22Rv1 (cell line): Measurements from ENCODE around the gene ZNF506.

Source experiments
- H3K27ac ChIP-seq: fragments of 450-650 bp; 2 replicates; pipeline ENCODE4 v1.5.1; 2017
- CTCF ChIP-seq: fragments of 450-650 bp; IDR thresholded peaks from 2 replicates; pipeline ENCODE4 v1.5.1; 2017; ENCODE audit warnings: mild to moderate bottlenecking
- ZFX ChIP-seq: fragments of 450-650 bp; IDR thresholded peaks from 2 replicates; pipeline ENCODE4 v1.6.1; 2017; ENCODE audit warnings: antibody characterized with exemption, borderline replicate concordance

The ZNF506 gene

GRCh38 chr19:19750842-19751790 lies 70.4 kb downstream of the ZNF506 start:
- no peak overlapping the region for H3K27ac ChIP-seq
- TF ChIP-seq ZFX, result no peak
- TF ChIP-seq CTCF, result no peak

GRCh38 chr19:19749908-19750841 lies 71.4 kb downstream of the ZNF506 start:
- TF ChIP-seq CTCF, result no peak
- TF ChIP-seq ZFX, result no peak
- H3K27ac ChIP-seq, result no peak overlapping the region

- no peak for TF ChIP-seq ZFX
- TF ChIP-seq CTCF, result no peak
- H3K27ac ChIP-seq, result no peak overlapping the region
Measured at GRCh38 chr19:19749117-19749907, 72.2 kb downstream of the ZNF506 start.

GRCh38 chr19:19748249-19748938 lies 73.2 kb downstream of the ZNF506 start:
- TF ChIP-seq ZFX (no peak), CTCF (no peak)
- H3K27ac ChIP-seq, result no peak overlapping the region

- no peak for TF ChIP-seq ZFX
- no peak for TF ChIP-seq CTCF
- H3K27ac ChIP-seq, result no peak overlapping the region
Measured at GRCh38 chr19:19747357-19748220, 74.0 kb downstream of the ZNF506 start.
